GM12875 (cell line): Measurements from ENCODE around the gene HNRNPC.

Experiments used
- H3K4me3 ChIP-seq: one replicate; pipeline ENCODE4 v1.5.1; 2011; ENCODE audit warnings: low read depth, low read length, control low read depth
- TF ChIP-seq, protein P1 (sequence below): IDR thresholded peaks from 2 replicates; pipeline ENCODE4 v1.5.1; 2011; ENCODE audit warnings: low read depth, mild to moderate bottlenecking, control low read depth, inconsistent platforms, low read length, moderate library complexity, borderline replicate concordance; ENCODE audit not compliant: insufficient read depth

The HNRNPC gene

GRCh38 chr14:21197418-21198205, 71.6 kb downstream of the HNRNPC start:
- TF ChIP-seq, protein P1, sequence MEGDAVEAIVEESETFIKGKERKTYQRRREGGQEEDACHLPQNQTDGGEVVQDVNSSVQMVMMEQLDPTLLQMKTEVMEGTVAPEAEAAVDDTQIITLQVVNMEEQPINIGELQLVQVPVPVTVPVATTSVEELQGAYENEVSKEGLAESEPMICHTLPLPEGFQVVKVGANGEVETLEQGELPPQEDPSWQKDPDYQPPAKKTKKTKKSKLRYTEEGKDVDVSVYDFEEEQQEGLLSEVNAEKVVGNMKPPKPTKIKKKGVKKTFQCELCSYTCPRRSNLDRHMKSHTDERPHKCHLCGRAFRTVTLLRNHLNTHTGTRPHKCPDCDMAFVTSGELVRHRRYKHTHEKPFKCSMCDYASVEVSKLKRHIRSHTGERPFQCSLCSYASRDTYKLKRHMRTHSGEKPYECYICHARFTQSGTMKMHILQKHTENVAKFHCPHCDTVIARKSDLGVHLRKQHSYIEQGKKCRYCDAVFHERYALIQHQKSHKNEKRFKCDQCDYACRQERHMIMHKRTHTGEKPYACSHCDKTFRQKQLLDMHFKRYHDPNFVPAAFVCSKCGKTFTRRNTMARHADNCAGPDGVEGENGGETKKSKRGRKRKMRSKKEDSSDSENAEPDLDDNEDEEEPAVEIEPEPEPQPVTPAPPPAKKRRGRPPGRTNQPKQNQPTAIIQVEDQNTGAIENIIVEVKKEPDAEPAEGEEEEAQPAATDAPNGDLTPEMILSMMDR: no peak
- H3K4me3 ChIP-seq: no peak overlapping the region

- no peak overlapping the region for H3K4me3 ChIP-seq
- TF ChIP-seq, protein P1: no peak
Observed at GRCh38 chr14:21194597-21194996, 74.6 kb downstream of the HNRNPC start.

DNA sequence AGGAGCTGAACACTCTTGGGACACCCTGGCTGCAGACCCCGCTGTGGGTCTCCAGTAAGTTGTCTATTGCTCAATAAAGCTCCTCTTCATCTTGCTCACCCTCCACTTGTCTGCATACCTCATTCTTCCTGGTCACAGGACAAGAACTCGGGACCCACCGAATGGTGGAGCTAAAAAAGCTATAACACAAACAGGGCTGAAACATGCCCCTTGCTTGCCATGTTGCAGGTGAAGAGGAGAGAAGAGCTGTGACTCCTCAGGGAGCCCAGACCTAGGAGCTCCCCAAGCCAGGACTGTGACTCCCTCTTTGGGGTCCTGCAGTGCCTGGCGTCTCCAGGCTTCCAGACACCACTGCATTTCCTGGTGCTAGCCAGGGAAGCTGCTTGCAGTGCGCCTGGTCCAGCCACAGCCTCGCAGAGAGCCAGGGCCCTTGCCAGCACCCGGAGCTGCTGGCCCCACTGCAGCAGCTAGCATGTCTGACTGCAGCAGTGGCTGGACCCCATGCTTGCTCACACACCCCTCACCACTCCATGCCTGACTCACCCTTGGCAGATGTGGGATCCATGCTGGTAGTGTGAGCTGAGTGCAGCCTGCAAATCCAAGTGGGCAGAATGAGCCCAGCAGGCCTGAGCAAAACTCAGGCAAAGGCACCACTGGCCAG, 76.2 kb downstream of the HNRNPC start:
- TF ChIP-seq, protein P1: no peak
- no peak overlapping the region for H3K4me3 ChIP-seq

- TF ChIP-seq, protein P1: no peak
- no peak overlapping the region for H3K4me3 ChIP-seq
Observed at GRCh38 chr14:21192447-21192822, 76.8 kb downstream of the HNRNPC start.

DNA sequence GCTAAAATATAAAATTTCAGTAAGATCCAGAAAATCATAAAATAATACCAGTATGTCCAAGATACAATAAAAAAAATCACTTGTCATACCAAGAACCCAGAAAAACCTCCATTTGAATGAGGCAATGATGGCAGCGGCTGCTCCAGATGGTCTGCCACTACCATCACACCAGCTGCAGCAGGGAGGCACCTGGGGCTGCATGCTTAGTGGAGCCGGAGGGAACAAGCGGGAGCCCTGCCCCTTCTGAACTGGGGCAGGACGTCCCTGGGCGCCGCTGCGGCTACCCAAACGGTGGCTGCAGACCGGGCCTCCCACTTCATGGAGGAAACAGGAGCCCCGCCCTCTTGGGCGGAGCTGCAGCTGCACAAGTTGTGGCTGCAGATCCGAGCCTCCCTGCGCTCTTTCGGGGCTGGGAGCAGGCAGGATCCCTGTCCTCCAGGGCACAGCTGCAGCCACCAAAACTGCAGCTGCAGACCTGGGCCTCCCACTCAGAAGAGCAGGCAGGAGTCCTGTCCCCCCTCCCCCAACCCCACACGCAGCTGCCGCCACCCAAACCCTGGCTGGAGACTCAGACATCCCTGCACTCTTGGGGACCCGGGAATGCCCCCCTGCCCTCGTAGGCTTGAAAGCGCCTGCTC, 77.3 kb downstream of the HNRNPC start:
- TF ChIP-seq, protein P1: no peak
- peak overlapping the region; percentile 26 for H3K4me3 ChIP-seq

- H3K4me3 ChIP-seq: no peak overlapping the region
- TF ChIP-seq, protein P1: no peak
Observed at GRCh38 chr14:21191261-21191808, 77.9 kb downstream of the HNRNPC start.
